Neural progenitor cell (in vitro differentiated cells): Measurements from ENCODE around the gene RIC1. TPM values are rescaled to one million over a fixed set of nuclear protein-coding genes. Genes with fewer than 3 reads are reported as not detected.

Source experiments
- DNase-seq: peaks from one replicate; pipeline ENCODE4 v3.0.0-alpha.2; 2016; ENCODE audit warnings: low spot score
- H2AFZ ChIP-seq: fragments of 200-600 bp; sonication (generic); replicated peaks from 2 replicates; pipeline ENCODE4 v1.6.1; 2016; ENCODE audit warnings: antibody characterized with exemption
- H3F3A ChIP-seq: fragments of 200-600 bp; sonication (generic); 2 replicates; pipeline ENCODE4 v1.6.1; 2016; ENCODE audit warnings: antibody characterized with exemption, low read depth
- H3K27ac ChIP-seq: fragments of 200-600 bp; sonication (generic); 2 replicates; pipeline ENCODE4 v1.5.1; 2016; ENCODE audit warnings: mild to moderate bottlenecking
- H3K27me3 ChIP-seq: fragments of 200-600 bp; sonication (generic); 2 replicates; pipeline ENCODE4 v1.6.1; 2016; ENCODE audit warnings: mild to moderate bottlenecking, moderate library complexity
- H3K36me3 ChIP-seq: fragments of 200-600 bp; sonication (generic); 2 replicates; pipeline ENCODE4 v1.5.1; 2016
- H3K4me1 ChIP-seq: fragments of 200-600 bp; sonication (generic); 2 replicates; pipeline ENCODE4 v1.6.1; 2016; ENCODE audit warnings: mixed run types
- H3K4me2 ChIP-seq: fragments of 200-600 bp; sonication (generic); 2 replicates; pipeline ENCODE4 v1.6.1; 2016
- H3K4me3 ChIP-seq: fragments of 200-600 bp; sonication (generic); 2 replicates; pipeline ENCODE4 v1.5.1; 2016
- H3K79me2 ChIP-seq: fragments of 200-600 bp; sonication (generic); 2 replicates; pipeline ENCODE4 v1.6.1; 2016; ENCODE audit warnings: low read depth
- H3K9ac ChIP-seq: fragments of 200-600 bp; sonication (generic); 2 replicates; pipeline ENCODE4 v1.6.1; 2016
- H3K9me3 ChIP-seq: fragments of 200-600 bp; sonication (generic); 2 replicates; pipeline ENCODE4 v1.5.1; 2016; ENCODE audit warnings: low read depth
- H4K20me1 ChIP-seq: fragments of 200-600 bp; sonication (generic); 2 replicates; pipeline ENCODE4 v1.6.1; 2016; ENCODE audit warnings: low read depth
- H3K27ac Mint-ChIP-seq: 3 replicates; pipeline ENCODE4 v1.8.0; 2021; ENCODE audit warnings: mixed read lengths
- H3K27me3 Mint-ChIP-seq: 2 replicates; pipeline ENCODE4 v1.8.0; 2022; ENCODE audit warnings: low read depth, mild to moderate bottlenecking, inconsistent platforms, moderate library complexity, mixed read lengths; ENCODE audit not compliant: insufficient read depth
- H3K36me3 Mint-ChIP-seq: 3 replicates; pipeline ENCODE4 v1.8.0; 2021; ENCODE audit warnings: mixed read lengths
- H3K4me1 Mint-ChIP-seq: 3 replicates; pipeline ENCODE4 v1.8.0; 2021; ENCODE audit warnings: mixed read lengths
- H3K4me3 Mint-ChIP-seq: 3 replicates; pipeline ENCODE4 v1.8.0; 2021; ENCODE audit warnings: mild to moderate bottlenecking, moderate library complexity, mixed read lengths
- H3K9me3 Mint-ChIP-seq: 3 replicates; pipeline ENCODE4 v1.8.0; 2020; ENCODE audit warnings: mixed read lengths
- CTCF ChIP-seq: fragments of 200-600 bp; sonication (generic); IDR thresholded peaks from 2 replicates; pipeline ENCODE4 v1.5.1; 2017; ENCODE audit warnings: antibody characterized with exemption, mild to moderate bottlenecking
- EZH2 ChIP-seq: fragments of 200-600 bp; sonication (generic); IDR thresholded peaks from 2 replicates; pipeline ENCODE4 v1.6.1; 2017; ENCODE audit warnings: antibody characterized with exemption, mild to moderate bottlenecking, moderate library complexity
- EZH2phosphoT487 ChIP-seq: fragments of 200-600 bp; sonication (generic); IDR thresholded peaks from 2 replicates; pipeline ENCODE4 v1.6.1; 2017; ENCODE audit warnings: antibody characterized with exemption
- total RNA-seq: library from RNA; depleted of rRNA; stranded (reverse); fragments of >200 nt; gene quantifications from 2 replicates; pipeline ENCODE4 v1.2.3, GENCODE V29; 2015; ENCODE audit warnings: low replicate concordance

Gene RIC1
- total RNA-seq, 1 donor from 2014 or later = 31.9 TPM

GRCh38 chr9:5642170-5642569 is 13.3 kb downstream of the RIC1 start:
- Histone ChIP-seq H3K9ac (no peak overlapping the region), H3K27ac (no peak overlapping the region), H3K79me2 (peaks cover 100% of the 10 kb centered on the region), H3K4me3 (no peak overlapping the region), H3K9me3 (no peaks in the 10 kb centered on the region), H2AFZ (no peak overlapping the region), H4K20me1 (no peaks in the 10 kb centered on the region), H3K27me3 (no peaks in the 10 kb centered on the region), H3F3A (no peaks in the 10 kb centered on the region), H3K36me3 (no peaks in the 10 kb centered on the region), H3K4me2 (no peak overlapping the region), H3K4me1 (no peaks in the 10 kb centered on the region)
- H3K9me3 Mint-ChIP-seq = peaks cover 59% of the 10 kb centered on the region
- DNase-seq = no peak
- no peak overlapping the region for H3K27ac Mint-ChIP-seq
- H3K4me1 Mint-ChIP-seq = no peaks in the 10 kb centered on the region
- H3K36me3 Mint-ChIP-seq = peaks cover 41% of the 10 kb centered on the region
- no peak overlapping the region for H3K4me3 Mint-ChIP-seq
- TF ChIP-seq CTCF (no peak), EZH2 (no peak), EZH2phosphoT487 (no peak)
- peaks cover 4% of the 10 kb centered on the region for H3K27me3 Mint-ChIP-seq

- no peaks in the 10 kb centered on the region for H3K36me3 ChIP-seq
- H3K27ac Mint-ChIP-seq = no peak overlapping the region
- H3F3A ChIP-seq = no peaks in the 10 kb centered on the region
- no peak overlapping the region for H2AFZ ChIP-seq
- H3K27ac ChIP-seq = no peak overlapping the region
- no peak for DNase-seq
- no peaks in the 10 kb centered on the region for H3K27me3 ChIP-seq
- peaks cover 4% of the 10 kb centered on the region for H3K27me3 Mint-ChIP-seq
- H3K4me1 Mint-ChIP-seq = no peaks in the 10 kb centered on the region
- peaks cover 100% of the 10 kb centered on the region for H3K79me2 ChIP-seq
- TF ChIP-seq CTCF (no peak), EZH2 (no peak), EZH2phosphoT487 (no peak)
- H3K4me3 Mint-ChIP-seq = no peak overlapping the region
- H3K9me3 ChIP-seq = no peaks in the 10 kb centered on the region
- H3K36me3 Mint-ChIP-seq = peaks cover 41% of the 10 kb centered on the region
- H3K4me2 ChIP-seq = no peak overlapping the region
- no peaks in the 10 kb centered on the region for H3K4me1 ChIP-seq
- H3K9ac ChIP-seq = no peak overlapping the region
- no peaks in the 10 kb centered on the region for H4K20me1 ChIP-seq
- no peak overlapping the region for H3K4me3 ChIP-seq
- H3K9me3 Mint-ChIP-seq = peaks cover 57% of the 10 kb centered on the region
Observed at GRCh38 chr9:5643005-5643624, 14.2 kb downstream of the RIC1 start.

- Histone ChIP-seq H3K9ac (no peak overlapping the region), H3K4me3 (no peak overlapping the region), H3K27me3 (no peaks in the 10 kb centered on the region), H3F3A (no peaks in the 10 kb centered on the region), H4K20me1 (no peaks in the 10 kb centered on the region), H3K9me3 (no peaks in the 10 kb centered on the region), H3K4me2 (no peak overlapping the region), H3K27ac (no peak overlapping the region), H3K79me2 (peaks cover 100% of the 10 kb centered on the region), H3K36me3 (no peaks in the 10 kb centered on the region), H3K4me1 (no peaks in the 10 kb centered on the region), H2AFZ (no peak overlapping the region)
- no peak for TF ChIP-seq EZH2phosphoT487
- TF ChIP-seq EZH2 = no peak
- TF ChIP-seq CTCF = no peak
- Mint-ChIP-seq H3K9me3 (peaks cover 53% of the 10 kb centered on the region), H3K27me3 (peaks cover 4% of the 10 kb centered on the region), H3K4me1 (no peaks in the 10 kb centered on the region), H3K36me3 (peaks cover 40% of the 10 kb centered on the region), H3K27ac (no peak overlapping the region), H3K4me3 (no peak overlapping the region)
- DNase-seq = no peak
Observed at GRCh38 chr9:5644501-5644900, 15.6 kb downstream of the RIC1 start.
